ENCODE measurements around the gene RNF25.

The RNF25 gene

GRCh38 chr2:218623366-218623705 lies 48.5 kb downstream of the RNF25 start:
- DNase-seq (ENCODE audit: low spot score) = no peak
- in situ Hi-C loops (cut with MboI; ENCODE audit: low sequenced_read_pairs, unreplicated experiment) = no loop called here
- TF ChIP-seq CTCF (IDR thresholded peaks at IDR 0.05; ENCODE audit: borderline replicate concordance, control extremely low read depth, extremely low read depth, insufficient read depth, missing control alignments) = no peak

GRCh38 chr2:218622606-218623365 lies 49.0 kb downstream of the RNF25 start:
- no peak for TF ChIP-seq CTCF (IDR thresholded peaks at IDR 0.05; ENCODE audit: borderline replicate concordance, control extremely low read depth, extremely low read depth, insufficient read depth, missing control alignments)
- DNase-seq (ENCODE audit: low spot score) = no peak
- in situ Hi-C loops (cut with MboI; ENCODE audit: low sequenced_read_pairs, unreplicated experiment) = no loop called here

- no peak for DNase-seq (ENCODE audit: low spot score)
- in situ Hi-C loops (cut with MboI; ENCODE audit: low sequenced_read_pairs, unreplicated experiment) = no loop called here
- no peak for TF ChIP-seq CTCF (IDR thresholded peaks at IDR 0.05; ENCODE audit: borderline replicate concordance, control extremely low read depth, extremely low read depth, insufficient read depth, missing control alignments)
These were observed 50.8 kb downstream of the RNF25 start for GRCh38 chr2:218621007-218621406.

- DNase-seq (ENCODE audit: low spot score) = no peak
- in situ Hi-C loops (cut with MboI; ENCODE audit: low sequenced_read_pairs, unreplicated experiment) = no loop called here
These were observed 53.5 kb downstream of the RNF25 start for GRCh38 chr2:218618102-218618860.

GRCh38 chr2:218615868-218616315 lies 55.9 kb downstream of the RNF25 start:
- no peak for DNase-seq (ENCODE audit: low spot score)
- TF ChIP-seq CTCF (IDR thresholded peaks at IDR 0.05; ENCODE audit: borderline replicate concordance, control extremely low read depth, extremely low read depth, insufficient read depth, missing control alignments) = no peak
- in situ Hi-C loops (cut with MboI; ENCODE audit: low sequenced_read_pairs, unreplicated experiment) = no loop called here

More at GRCh38 chr2:218618102-218618860, 53.5 kb downstream of the RNF25 start:
- no peak for TF ChIP-seq CTCF (IDR thresholded peaks at IDR 0.05; ENCODE audit: borderline replicate concordance, control extremely low read depth, extremely low read depth, insufficient read depth, missing control alignments)
